Measurements from ENCODE around the gene ZNF217.

GRCh38 chr20:53621482-53622246 lies 28.0 kb upstream of the ZNF217 start:
- TF ChIP-seq CTCF (IDR thresholded peaks at IDR 0.05) (no peak), POLR2AphosphoS5 (IDR thresholded peaks at IDR 0.05; ENCODE audit: insufficient read depth in 1 of 2, low read depth in 1 of 2) (peak; percentile 70 to 86), POLR2A (IDR thresholded peaks at IDR 0.05) (no peak)

All from vagina (tissue), 2 donors.